Activated CD4-positive, alpha-beta T cell treated with anti-CD3 and anti-CD28 coated beads, Interleukin-2, amount 50 U/mL, for 16 hours (primary cell): ENCODE measurements around the gene TET2.

Experiments used
- DNase-seq: peaks from one replicate; pipeline ENCODE4 v3.0.0-alpha.2; 2020

TET2 gene

GRCh38 chr4:105145156-105145902 lies 1.3 kb upstream of the TET2 start:
- DNase-seq, result peak; percentile 40

- peak; percentile 39 for DNase-seq
These were observed 787 bp upstream of the TET2 start for GRCh38 chr4:105145903-105146275.

- DNase-seq, result no peak
These were observed 408 bp downstream of the TET2 start for GRCh38 chr4:105147016-105147552.

GRCh38 chr4:105147553-105148161 lies 981 bp downstream of the TET2 start:
- DNase-seq, result peak; percentile 24

- no peak for DNase-seq
These were observed 1.7 kb downstream of the TET2 start for GRCh38 chr4:105148356-105148755.

GRCh38 chr4:105148776-105149175 lies 2.1 kb downstream of the TET2 start:
- DNase-seq, result no peak

- DNase-seq, result no peak
These were observed 3.1 kb downstream of the TET2 start for GRCh38 chr4:105149771-105150170.

- no peak for DNase-seq
These were observed 3.8 kb downstream of the TET2 start for GRCh38 chr4:105150503-105150902.

- no peak for DNase-seq
These were observed 7.1 kb downstream of the TET2 start for GRCh38 chr4:105153749-105154148.

- DNase-seq, result no peak
These were observed 7.9 kb downstream of the TET2 start for GRCh38 chr4:105154576-105154975.

- no peak for DNase-seq
These were observed 8.8 kb downstream of the TET2 start for GRCh38 chr4:105155426-105155825.

- no peak for DNase-seq
These were observed 12.2 kb downstream of the TET2 start for GRCh38 chr4:105158837-105159236.

- no peak for DNase-seq
These were observed 15.6 kb downstream of the TET2 start for GRCh38 chr4:105162123-105162796.

GRCh38 chr4:105164548-105164947 lies 17.9 kb downstream of the TET2 start:
- DNase-seq, result no peak

- DNase-seq, result no peak
These were observed 19.4 kb downstream of the TET2 start for GRCh38 chr4:105166066-105166465.

GRCh38 chr4:105170711-105171110 lies 24.0 kb downstream of the TET2 start:
- no peak for DNase-seq

- no peak for DNase-seq
These were observed 25.2 kb downstream of the TET2 start for GRCh38 chr4:105171912-105172311.

- DNase-seq, result no peak
These were observed 27.4 kb downstream of the TET2 start for GRCh38 chr4:105174098-105174497.

- no peak for DNase-seq
These were observed 33.1 kb downstream of the TET2 start for GRCh38 chr4:105179539-105180401.

- no peak for DNase-seq
These were observed 34.6 kb downstream of the TET2 start for GRCh38 chr4:105181259-105181658.

GRCh38 chr4:105182211-105182610 lies 35.5 kb downstream of the TET2 start:
- DNase-seq, result no peak

- no peak for DNase-seq
These were observed 37.8 kb downstream of the TET2 start for GRCh38 chr4:105184316-105184980.
